ENCODE measurements around the gene ZDHHC15. TPM values are rescaled to one million over a fixed set of nuclear protein-coding genes. Genes with fewer than 3 reads are reported as not detected.
"Not testable (repeated sequence)": the region's sequence is repeated elsewhere in the genome, so short reads cannot be mapped to it uniquely, and the experiment has no call there.

Gene ZDHHC15, protein sequence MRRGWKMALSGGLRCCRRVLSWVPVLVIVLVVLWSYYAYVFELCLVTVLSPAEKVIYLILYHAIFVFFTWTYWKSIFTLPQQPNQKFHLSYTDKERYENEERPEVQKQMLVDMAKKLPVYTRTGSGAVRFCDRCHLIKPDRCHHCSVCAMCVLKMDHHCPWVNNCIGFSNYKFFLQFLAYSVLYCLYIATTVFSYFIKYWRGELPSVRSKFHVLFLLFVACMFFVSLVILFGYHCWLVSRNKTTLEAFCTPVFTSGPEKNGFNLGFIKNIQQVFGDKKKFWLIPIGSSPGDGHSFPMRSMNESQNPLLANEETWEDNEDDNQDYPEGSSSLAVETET
- 6.4 TPM for total RNA-seq

DNA sequence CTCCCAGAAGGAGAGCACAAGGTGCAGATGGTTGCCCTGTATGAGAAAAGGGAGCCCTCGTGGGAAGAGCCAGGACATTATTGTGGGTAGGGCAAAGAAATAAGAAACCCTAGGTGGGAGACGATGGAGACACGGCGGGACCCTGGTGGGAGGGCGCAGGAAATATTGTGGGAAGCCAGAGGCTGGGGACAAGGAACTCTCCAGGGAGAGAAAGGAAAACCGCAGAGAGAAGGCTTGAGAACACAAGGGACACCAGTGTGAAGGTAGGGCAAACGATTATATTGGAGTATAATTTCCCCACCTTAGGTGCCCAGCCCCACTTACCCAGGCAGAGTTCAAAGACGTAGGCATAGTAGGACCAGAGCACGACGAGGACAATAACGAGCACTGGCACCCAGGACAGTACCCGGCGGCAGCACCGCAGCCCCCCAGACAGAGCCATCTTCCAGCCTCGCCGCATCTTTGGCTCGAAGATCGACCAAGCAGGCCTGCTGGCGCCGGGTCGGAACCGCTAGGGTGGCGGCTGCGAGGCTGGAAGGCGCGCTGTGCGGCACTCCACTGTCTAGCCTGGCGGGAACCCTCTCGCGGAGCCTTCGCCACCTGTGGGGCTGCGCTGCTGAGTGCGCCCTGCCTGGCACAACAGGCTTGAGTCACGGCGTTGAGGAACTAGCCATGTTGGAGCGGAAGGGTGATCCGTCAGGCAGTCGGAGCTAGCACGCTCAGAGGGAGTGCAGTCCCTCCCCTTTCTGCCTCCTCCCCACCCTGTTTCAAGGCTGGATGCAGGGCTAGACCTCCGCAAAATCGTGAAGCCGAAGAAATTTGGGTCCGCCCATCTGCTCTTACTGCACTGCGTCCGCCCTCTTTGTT lies at the start of gene ZDHHC15:
Gene ZDHHC15, minus strand, starts transcription at position 473 of the 867 bp plus-strand sequence. Its CDS starts 13 bp downstream, at position 460.
- Histone ChIP-seq H3K4me1 (no peaks in the 10 kb centered on the region), H3K9me3 (peaks cover 0 to 3% of the 10 kb centered on the region in 2 donors), H3K27me3 (no peaks in the 10 kb centered on the region), H3K27ac (peak within 1 kb of the TSS; percentile 76 to 89), H3K36me3 (no peaks in the 10 kb centered on the region), H3K4me3 (peak within 1 kb of the TSS; percentile 50 to 76)
- intact Hi-C loops (cut with DNase I), result loop anchor here (5.0 to 10.0 kb wide), 3 partner anchors 70 to 368 kb away; partner anchors contain the start of genes ABCB7 and UPRT
- DNase-seq (ENCODE audit: low spot score in 2 of 2), result peak in 1 of 2 donors; percentile 81
- TF ChIP-seq, protein P1, sequence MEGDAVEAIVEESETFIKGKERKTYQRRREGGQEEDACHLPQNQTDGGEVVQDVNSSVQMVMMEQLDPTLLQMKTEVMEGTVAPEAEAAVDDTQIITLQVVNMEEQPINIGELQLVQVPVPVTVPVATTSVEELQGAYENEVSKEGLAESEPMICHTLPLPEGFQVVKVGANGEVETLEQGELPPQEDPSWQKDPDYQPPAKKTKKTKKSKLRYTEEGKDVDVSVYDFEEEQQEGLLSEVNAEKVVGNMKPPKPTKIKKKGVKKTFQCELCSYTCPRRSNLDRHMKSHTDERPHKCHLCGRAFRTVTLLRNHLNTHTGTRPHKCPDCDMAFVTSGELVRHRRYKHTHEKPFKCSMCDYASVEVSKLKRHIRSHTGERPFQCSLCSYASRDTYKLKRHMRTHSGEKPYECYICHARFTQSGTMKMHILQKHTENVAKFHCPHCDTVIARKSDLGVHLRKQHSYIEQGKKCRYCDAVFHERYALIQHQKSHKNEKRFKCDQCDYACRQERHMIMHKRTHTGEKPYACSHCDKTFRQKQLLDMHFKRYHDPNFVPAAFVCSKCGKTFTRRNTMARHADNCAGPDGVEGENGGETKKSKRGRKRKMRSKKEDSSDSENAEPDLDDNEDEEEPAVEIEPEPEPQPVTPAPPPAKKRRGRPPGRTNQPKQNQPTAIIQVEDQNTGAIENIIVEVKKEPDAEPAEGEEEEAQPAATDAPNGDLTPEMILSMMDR (IDR thresholded peaks at IDR 0.05), result peak in 1 of 3 experiments; percentile 7

DNA sequence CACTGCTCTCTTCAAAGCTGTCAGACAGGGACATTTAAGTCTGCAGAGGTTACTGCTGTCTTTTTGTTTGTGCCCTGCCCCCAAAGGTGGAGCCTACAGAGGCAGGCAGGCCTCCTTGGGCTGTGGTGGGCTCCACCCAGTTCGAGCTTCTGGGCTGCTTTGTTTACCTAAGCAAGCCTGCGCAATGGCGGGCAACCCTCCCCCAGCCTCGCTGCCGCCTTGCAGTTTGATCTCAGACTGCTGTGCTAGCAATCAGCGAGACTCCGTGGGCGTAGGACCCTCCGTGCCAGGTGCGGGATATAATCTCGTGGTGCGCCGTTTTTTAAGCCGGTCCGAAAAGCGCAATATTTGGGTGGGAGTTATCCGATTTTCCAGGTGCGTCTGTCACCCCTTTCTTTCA lies 37.7 kb upstream of the ZDHHC15 start:
- H3K36me3 ChIP-seq; H3K4me1 ChIP-seq; H3K4me3 ChIP-seq; H3K27me3 ChIP-seq; intact Hi-C loops (cut with DNase I); DNase-seq (ENCODE audit: low spot score in 2 of 2); H3K9me3 ChIP-seq; H3K27ac ChIP-seq: not testable (repeated sequence)

DNA sequence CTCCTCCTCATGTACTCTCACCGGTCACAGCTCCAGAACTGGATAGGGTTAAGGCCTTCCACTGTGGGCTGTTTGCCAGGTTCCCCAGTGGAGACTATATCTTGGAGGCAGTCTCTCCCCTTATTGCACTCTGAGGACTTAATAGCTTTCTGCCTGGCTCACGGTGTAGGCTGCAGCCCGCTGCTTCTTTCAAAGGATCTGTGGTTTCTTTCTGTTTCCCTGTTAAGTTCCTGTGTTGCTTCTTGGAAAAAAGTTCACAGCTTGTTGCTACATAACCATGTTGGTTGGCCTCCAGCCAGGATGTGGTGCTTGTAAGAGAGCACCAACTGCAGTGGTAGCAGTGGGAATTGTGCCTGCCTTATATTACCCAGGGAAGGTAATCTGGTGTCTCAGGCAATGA lies 24.9 kb upstream of the ZDHHC15 start:
- H3K9me3 ChIP-seq, result no peaks in the 10 kb centered on the region
- no peaks in the 10 kb centered on the region for H3K36me3 ChIP-seq
- peaks cover 0 to 4% of the 10 kb centered on the region in 2 donors for H3K4me1 ChIP-seq
- TF ChIP-seq, protein P1 (IDR thresholded peaks at IDR 0.05), result no peak
- intact Hi-C loops (cut with DNase I), result no loop called here
- peak overlapping the region in 1 of 2 donors; percentile 5 for H3K27ac ChIP-seq
- no peak overlapping the region for H3K4me3 ChIP-seq
- DNase-seq (ENCODE audit: low spot score in 2 of 2), result peak in 1 of 2 donors; percentile 70
- no peaks in the 10 kb centered on the region for H3K27me3 ChIP-seq

DNA sequence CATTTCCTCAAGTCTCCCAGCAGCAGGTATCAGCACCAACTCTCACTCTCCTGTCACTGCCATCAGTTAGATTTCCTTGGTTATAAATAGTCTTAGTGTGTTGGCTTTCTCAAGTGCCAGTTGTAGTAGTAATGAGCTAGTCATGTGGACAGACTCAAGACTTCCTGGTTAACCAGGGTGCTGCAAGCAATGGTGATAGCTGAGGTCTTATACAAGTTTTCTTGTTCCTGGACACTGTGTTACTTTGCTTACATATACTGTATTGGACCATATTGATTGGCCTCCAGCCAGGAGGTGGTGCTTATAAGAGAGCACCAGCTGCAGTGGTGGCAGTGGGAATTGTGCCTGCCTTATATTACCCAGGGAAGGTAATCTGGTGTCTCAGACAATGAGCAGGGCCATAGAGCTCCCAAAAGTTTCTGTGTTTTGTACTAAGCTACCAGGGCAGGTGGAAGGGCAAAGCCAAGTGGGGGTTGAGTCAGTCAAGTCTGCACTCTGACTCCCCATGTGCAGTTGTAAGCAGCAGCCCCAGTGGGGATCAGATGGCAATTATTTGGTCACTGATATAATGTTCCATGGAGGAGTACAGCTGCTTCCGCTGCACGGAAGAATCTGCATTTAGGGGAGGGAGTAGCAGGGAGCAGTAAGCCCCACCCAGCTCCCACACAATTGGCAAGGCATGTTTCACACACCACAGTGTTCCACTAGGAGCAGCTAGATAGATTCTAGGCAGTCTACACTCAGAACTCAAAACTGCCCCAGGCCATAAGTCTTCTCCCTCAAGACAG lies 24.1 kb upstream of the ZDHHC15 start:
- Histone ChIP-seq H3K27ac (no peak overlapping the region), H3K36me3 (no peaks in the 10 kb centered on the region), H3K9me3 (no peaks in the 10 kb centered on the region), H3K27me3 (no peaks in the 10 kb centered on the region), H3K4me3 (no peak overlapping the region), H3K4me1 (peaks cover 0 to 4% of the 10 kb centered on the region in 2 donors)
- no peak for DNase-seq (ENCODE audit: low spot score in 2 of 2)
- TF ChIP-seq, protein P1 (IDR thresholded peaks at IDR 0.05), result no peak
- intact Hi-C loops (cut with DNase I), result no loop called here

DNA sequence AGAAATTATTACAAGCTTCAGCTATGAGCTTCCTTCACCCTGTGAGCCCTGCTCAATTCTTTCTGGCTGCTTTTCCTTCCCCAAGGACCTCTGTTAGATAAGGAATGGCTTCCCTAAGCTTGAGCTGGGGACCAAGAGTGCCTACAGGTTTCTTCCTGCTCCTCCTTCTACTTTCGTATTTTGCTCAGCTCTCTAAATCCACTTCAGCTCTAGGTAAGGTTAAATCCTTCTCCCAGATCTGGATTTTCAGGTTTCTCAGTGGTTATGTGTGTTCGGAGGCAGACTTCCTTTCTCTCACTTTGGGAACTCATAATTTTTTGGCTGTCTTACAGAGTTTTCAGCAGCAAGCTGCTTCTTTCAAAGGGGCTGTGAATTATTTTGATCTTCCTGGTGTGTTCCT lies 21.9 kb upstream of the ZDHHC15 start:
- DNase-seq (ENCODE audit: low spot score in 2 of 2), result no peak
- H3K36me3 ChIP-seq, result no peaks in the 10 kb centered on the region
- H3K4me1 ChIP-seq, result peaks cover 0 to 4% of the 10 kb centered on the region in 2 donors
- TF ChIP-seq, protein P1 (IDR thresholded peaks at IDR 0.05), result no peak
- intact Hi-C loops (cut with DNase I), result no loop called here
- H3K27me3 ChIP-seq, result no peaks in the 10 kb centered on the region
- H3K4me3 ChIP-seq, result no peak overlapping the region
- H3K9me3 ChIP-seq, result no peaks in the 10 kb centered on the region
- peak overlapping the region; percentile 18 to 53 for H3K27ac ChIP-seq

Measured in ascending aorta (tissue), 2 donors.